ENCODE measurements around the gene MICAL3. TPM values are rescaled to one million over a fixed set of nuclear protein-coding genes. Genes with fewer than 3 reads are reported as not detected.

The MICAL3 gene
- total and polyA plus RNA-seq, 2 of the 8 experiments (the other 6 are each of a cell fraction or from before 2014, with no cell fraction given) = 8.3 to 41.8 TPM

DNA sequence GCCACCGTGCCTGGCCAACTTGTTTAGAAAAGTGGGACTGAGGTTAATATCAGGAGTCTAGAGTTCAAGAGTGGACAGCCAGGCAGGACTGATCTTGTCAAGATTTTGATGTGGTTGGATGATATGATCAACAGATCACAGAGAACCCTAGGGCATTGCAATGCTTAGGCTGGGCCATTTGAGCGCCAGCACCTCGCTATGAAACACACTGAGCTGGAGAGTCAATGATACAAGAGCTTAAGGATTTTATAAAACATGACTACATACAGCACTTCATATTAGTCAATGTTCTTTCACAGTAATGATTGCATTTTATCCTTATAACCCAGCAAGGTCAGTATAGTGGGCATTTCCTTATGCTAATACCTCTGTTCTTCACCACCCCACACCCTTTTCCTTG lies 38.1 kb upstream of the MICAL3 start (continued):
- no peak for TF ChIP-seq CBX8 (IDR thresholded peaks at IDR 0.05; ENCODE audit: borderline replicate concordance, low read depth, low read length)
- TF ChIP-seq KDM4A (IDR thresholded peaks at IDR 0.05; ENCODE audit: low read depth, low read length, severe bottlenecking) = no peak
- TF ChIP-seq CBX5 (IDR thresholded peaks at IDR 0.05; ENCODE audit: low read depth, low read length) = no peak
- no peak for TF ChIP-seq EZH2 (IDR thresholded peaks at IDR 0.05; ENCODE audit: low read depth, low read length, severe bottlenecking)
- TF ChIP-seq NRF1 (IDR thresholded peaks at IDR 0.05; ENCODE audit: low read depth, low read length) = no peak
- TF ChIP-seq EGR1 (IDR thresholded peaks at IDR 0.05; ENCODE audit: borderline replicate concordance, low read depth, low read length) = no peak
